Loucy (cell line): Measurements from ENCODE around the gene TBATA.

ENCODE experiments used
- CTCF ChIP-seq: fragments of 200-600 bp; sonication (generic); conservative IDR thresholded peaks from 2 replicates; pipeline ENCODE4 v1.5.1; 2014; ENCODE audit warnings: mild to moderate bottlenecking, antibody characterized with exemption, low read length
- EZH2phosphoT487 ChIP-seq: fragments of 200-600 bp; IDR thresholded peaks from 2 replicates; pipeline ENCODE4 v1.6.1; 2018; ENCODE audit warnings: antibody characterized with exemption, mild to moderate bottlenecking, moderate library complexity, borderline replicate concordance

DNA sequence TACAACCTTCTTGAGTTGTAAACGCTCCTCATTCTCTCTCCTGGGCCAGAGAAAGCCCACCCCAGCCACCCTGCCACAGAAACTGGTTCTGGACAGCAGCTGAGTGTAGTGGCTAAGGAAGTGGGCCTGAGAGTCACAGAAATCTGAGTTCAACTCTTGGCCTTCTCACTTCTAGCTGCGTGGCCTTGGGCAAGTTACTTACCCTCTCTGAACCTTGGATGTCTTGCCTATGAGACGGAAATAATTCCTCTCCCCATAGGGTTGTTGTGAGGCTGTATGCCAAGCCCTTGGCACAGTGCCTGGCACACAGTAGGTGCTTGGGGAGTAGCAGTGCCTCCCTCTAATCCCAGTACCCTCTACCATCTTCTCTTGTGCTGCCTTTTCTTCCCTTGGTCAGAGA, 61.4 kb downstream of the TBATA start:
- TF ChIP-seq CTCF, result no peak
- TF ChIP-seq EZH2phosphoT487, result no peak
